Right atrium auricular region (tissue), 2 donors: ENCODE data around the gene SNAPC4. TPM values are rescaled to one million over a fixed set of nuclear protein-coding genes. Genes with fewer than 3 reads are reported as not detected.

Source experiments
- DNase-seq: peaks from one replicate; pipeline ENCODE4 v3.0.0-alpha.2; 2019; ENCODE audit warnings: low spot score
- H3K27ac ChIP-seq, 2 donors: fragments of 200-600 bp; sonication (generic); 1 replicate in 1 of 2; 2 replicates in 1 of 2; pipeline ENCODE4 v1.5.1; 2016 to 2019
- H3K27me3 ChIP-seq, 2 donors: fragments of 200-600 bp; sonication (generic); one replicate each; pipeline versions ENCODE4 v1.5.1 to v1.6.0; 2017 to 2019
- H3K36me3 ChIP-seq: fragments of 200-600 bp; sonication (generic); one replicate; pipeline ENCODE4 v1.5.1; 2016
- H3K4me1 ChIP-seq, 2 donors: fragments of 200-600 bp; sonication (generic); one replicate each; pipeline versions ENCODE4 v1.5.1 to v1.6.0; 2017 to 2019
- H3K4me3 ChIP-seq, 2 donors: fragments of 200-600 bp; sonication (generic); 1 replicate in 1 of 2; 2 replicates in 1 of 2; pipeline ENCODE4 v1.5.1; 2017 to 2019; ENCODE audit warnings: mild to moderate bottlenecking in 1 of 2, moderate library complexity in 1 of 2
- H3K9me3 ChIP-seq, 2 donors: fragments of 200-600 bp; sonication (generic); one replicate each; pipeline ENCODE4 v1.5.1; 2019
- total RNA-seq, 2 donors: library from RNA; depleted of rRNA; stranded (reverse); fragments of >200 nt; gene quantifications; one replicate each; pipeline ENCODE4 v1.1.0, GENCODE V29; 2016
- TF ChIP-seq, protein P1 (sequence below), 2 donors: fragments of 200-600 bp; sonication (generic); IDR thresholded peaks; one replicate each; pipeline ENCODE4 v1.5.1; 2019; ENCODE audit warnings: antibody characterized with exemption in 2 of 2

The SNAPC4 gene
- total RNA-seq, 2 donors from 2014 or later = 2.5 to 4.4 TPM

GRCh38 chr9:136387217-136387616 is 12.8 kb downstream of the SNAPC4 start:
- TF ChIP-seq, protein P1, sequence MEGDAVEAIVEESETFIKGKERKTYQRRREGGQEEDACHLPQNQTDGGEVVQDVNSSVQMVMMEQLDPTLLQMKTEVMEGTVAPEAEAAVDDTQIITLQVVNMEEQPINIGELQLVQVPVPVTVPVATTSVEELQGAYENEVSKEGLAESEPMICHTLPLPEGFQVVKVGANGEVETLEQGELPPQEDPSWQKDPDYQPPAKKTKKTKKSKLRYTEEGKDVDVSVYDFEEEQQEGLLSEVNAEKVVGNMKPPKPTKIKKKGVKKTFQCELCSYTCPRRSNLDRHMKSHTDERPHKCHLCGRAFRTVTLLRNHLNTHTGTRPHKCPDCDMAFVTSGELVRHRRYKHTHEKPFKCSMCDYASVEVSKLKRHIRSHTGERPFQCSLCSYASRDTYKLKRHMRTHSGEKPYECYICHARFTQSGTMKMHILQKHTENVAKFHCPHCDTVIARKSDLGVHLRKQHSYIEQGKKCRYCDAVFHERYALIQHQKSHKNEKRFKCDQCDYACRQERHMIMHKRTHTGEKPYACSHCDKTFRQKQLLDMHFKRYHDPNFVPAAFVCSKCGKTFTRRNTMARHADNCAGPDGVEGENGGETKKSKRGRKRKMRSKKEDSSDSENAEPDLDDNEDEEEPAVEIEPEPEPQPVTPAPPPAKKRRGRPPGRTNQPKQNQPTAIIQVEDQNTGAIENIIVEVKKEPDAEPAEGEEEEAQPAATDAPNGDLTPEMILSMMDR (IDR thresholded peaks at IDR 0.05) = no peak
- H3K27ac ChIP-seq = no peak overlapping the region
- no peaks in the 10 kb centered on the region for H3K9me3 ChIP-seq
- no peaks in the 10 kb centered on the region for H3K4me1 ChIP-seq
- no peak overlapping the region for H3K4me3 ChIP-seq
- H3K36me3 ChIP-seq = peaks cover 56% of the 10 kb centered on the region
- H3K27me3 ChIP-seq = no peaks in the 10 kb centered on the region
- DNase-seq = no peak

DNA sequence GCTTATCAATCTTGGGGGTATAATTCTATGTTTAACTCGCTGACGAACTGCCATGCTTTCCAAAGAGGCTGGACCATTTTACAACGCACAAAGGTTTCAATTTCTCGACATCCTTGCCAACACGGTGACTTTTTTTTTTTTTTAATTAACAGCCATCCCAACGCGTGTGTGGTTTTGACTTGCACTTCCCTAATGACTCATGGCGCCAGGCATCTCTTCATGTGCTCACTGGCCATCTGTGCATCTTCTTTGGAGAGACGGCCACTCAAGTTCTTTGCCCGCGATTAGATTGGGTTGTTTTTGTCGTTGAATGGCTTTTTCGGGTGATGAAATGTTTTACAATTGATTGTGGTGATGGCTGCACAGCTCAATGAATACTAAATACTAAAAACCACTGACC is 14.0 kb downstream of the SNAPC4 start:
- no peaks in the 10 kb centered on the region for H3K27me3 ChIP-seq
- H3K36me3 ChIP-seq = peaks cover 46% of the 10 kb centered on the region
- no peak overlapping the region for H3K27ac ChIP-seq
- TF ChIP-seq, protein P1 (IDR thresholded peaks at IDR 0.05) = no peak
- H3K4me1 ChIP-seq = peaks cover 0 to 2% of the 10 kb centered on the region in 2 donors
- no peak for DNase-seq
- H3K4me3 ChIP-seq = no peak overlapping the region
- H3K9me3 ChIP-seq = no peaks in the 10 kb centered on the region

DNA sequence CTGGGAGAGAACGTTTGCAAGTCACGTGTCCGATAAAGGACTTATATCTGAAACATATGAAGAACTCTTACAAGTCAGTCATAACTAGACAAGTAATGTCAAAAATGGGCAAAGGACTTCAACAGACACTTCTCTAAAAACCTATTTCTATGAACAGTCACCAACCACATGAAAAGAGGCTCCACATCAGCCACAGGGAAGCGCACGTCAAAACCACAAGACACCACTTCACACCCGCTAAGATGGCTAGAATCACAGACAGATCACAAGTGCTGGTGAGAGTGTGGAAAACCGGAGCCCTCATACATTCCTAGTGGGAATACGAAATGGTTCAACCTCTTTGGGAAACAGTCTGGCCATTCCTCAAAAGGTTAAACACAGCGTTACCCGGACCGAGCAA is 15.0 kb downstream of the SNAPC4 start:
- TF ChIP-seq, protein P1 (IDR thresholded peaks at IDR 0.05) = no peak
- Histone ChIP-seq H3K9me3 (no peaks in the 10 kb centered on the region), H3K36me3 (peaks cover 46% of the 10 kb centered on the region)

GRCh38 chr9:136383436-136383835 is 16.5 kb downstream of the SNAPC4 start:
- Histone ChIP-seq H3K36me3 (peaks cover 36% of the 10 kb centered on the region), H3K4me1 (peaks cover 0 to 12% of the 10 kb centered on the region in 2 donors), H3K27me3 (no peaks in the 10 kb centered on the region), H3K9me3 (no peaks in the 10 kb centered on the region), H3K27ac (no peak overlapping the region), H3K4me3 (no peak overlapping the region)
- DNase-seq = no peak
- TF ChIP-seq, protein P1 (IDR thresholded peaks at IDR 0.05) = no peak

More for the DNA sequence above, 15.0 kb downstream of the SNAPC4 start:
- Histone ChIP-seq H3K4me1 (peaks cover 0 to 6% of the 10 kb centered on the region in 2 donors), H3K27ac (no peak overlapping the region), H3K27me3 (no peaks in the 10 kb centered on the region), H3K4me3 (no peak overlapping the region)
- DNase-seq = no peak

GRCh38 chr9:136381966-136382513 is 17.9 kb downstream of the SNAPC4 start:
- Histone ChIP-seq H3K36me3 (peaks cover 22% of the 10 kb centered on the region), H3K27me3 (no peaks in the 10 kb centered on the region), H3K27ac (no peak overlapping the region), H3K4me3 (no peak overlapping the region), H3K9me3 (no peaks in the 10 kb centered on the region), H3K4me1 (peaks cover 0 to 17% of the 10 kb centered on the region in 2 donors)
- DNase-seq = no peak
- TF ChIP-seq, protein P1 (IDR thresholded peaks at IDR 0.05) = no peak

DNA sequence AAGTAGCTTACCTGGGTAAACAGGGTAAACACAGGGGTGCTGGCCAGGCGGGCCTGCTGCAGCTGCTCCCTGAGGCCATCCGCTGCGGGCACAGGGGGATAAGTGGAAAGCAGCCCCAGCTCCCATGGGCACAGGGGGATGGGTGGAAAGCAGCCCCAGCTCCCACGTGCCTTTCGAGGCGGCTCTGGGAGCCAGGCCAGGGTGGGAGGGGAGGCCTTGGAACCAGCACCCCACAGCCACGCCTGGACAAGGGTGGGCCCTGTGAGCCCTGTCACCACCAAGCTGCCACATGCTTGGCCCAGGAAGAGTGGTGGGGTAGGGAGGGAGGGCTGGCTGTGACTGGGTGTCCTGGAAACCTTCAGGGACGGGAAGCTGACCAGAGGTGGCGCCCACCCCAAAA is 18.7 kb downstream of the SNAPC4 start:
- no peak for DNase-seq
- no peak overlapping the region for H3K27ac ChIP-seq
- H3K9me3 ChIP-seq = no peaks in the 10 kb centered on the region
- H3K27me3 ChIP-seq = no peaks in the 10 kb centered on the region
- H3K36me3 ChIP-seq = peaks cover 19% of the 10 kb centered on the region
- H3K4me3 ChIP-seq = no peak overlapping the region
- TF ChIP-seq, protein P1 (IDR thresholded peaks at IDR 0.05) = no peak
- H3K4me1 ChIP-seq = peaks cover 0 to 17% of the 10 kb centered on the region in 2 donors
